Esophagus (tissue), 2 donors: Measurements from ENCODE around the gene CRABP2. TPM values are rescaled to one million over a fixed set of nuclear protein-coding genes. Genes with fewer than 3 reads are reported as not detected.
A peak's percentile ranks its signal among the peaks of the same experiment; 100 is the strongest.

Experiments used
- H3K27ac ChIP-seq, 2 donors: one replicate each; pipeline ENCODE4 v1.5.1; 2013; ENCODE audit warnings: low read depth in 2 of 2, mild to moderate bottlenecking in 2 of 2, inconsistent platforms in 1 of 2, low read length in 1 of 2, moderate library complexity in 1 of 2
- H3K27me3 ChIP-seq, 2 donors: one replicate each; pipeline ENCODE4 v1.6.1; 2013; ENCODE audit warnings: low read length in 2 of 2, control low read depth in 1 of 2, mild to moderate bottlenecking in 1 of 2; ENCODE audit not compliant: insufficient read depth in 2 of 2, control insufficient read depth in 1 of 2
- H3K36me3 ChIP-seq, 2 donors: one replicate each; pipeline ENCODE4 v1.6.1; 2013; ENCODE audit warnings: low read length in 1 of 2; ENCODE audit not compliant: control insufficient read depth in 2 of 2, insufficient read depth in 2 of 2
- H3K4me1 ChIP-seq, 2 donors: one replicate each; pipeline ENCODE4 v1.6.1; 2013; ENCODE audit warnings: low read length in 1 of 2; ENCODE audit not compliant: control insufficient read depth in 2 of 2, insufficient read depth in 2 of 2
- H3K4me3 ChIP-seq, 2 donors: one replicate each; pipeline ENCODE4 v1.5.1; 2013; ENCODE audit warnings: low read length in 2 of 2, mild to moderate bottlenecking in 2 of 2, low read depth in 1 of 2, moderate library complexity in 1 of 2
- H3K9me3 ChIP-seq, 2 donors: one replicate each; pipeline ENCODE4 v1.6.1; 2013; ENCODE audit warnings: mild to moderate bottlenecking in 2 of 2, low read depth in 1 of 2, low read length in 1 of 2, moderate library complexity in 1 of 2; ENCODE audit not compliant: control insufficient read depth in 2 of 2, insufficient read depth in 1 of 2
- WGBS, 2 donors: extraction: QIAGEN DNeasy Blood & Tissue Kit; methylation state at CpG; one replicate each; pipeline ENCODE4 v1.1.7; 2013; 5-methylcytosine and 5-hydroxymethylcytosine counted together
- polyA plus RNA-seq, 2 donors: library from polyadenylated mRNA; stranded (reverse); fragments of 200-250 nt; gene quantifications; one replicate each; pipeline ENCODE4 v1.2.3, GENCODE V29; 2013
- donor health status: healthy with polysubstance abuse.
- donor health status: Bipolar disorder and iron deficiency.

The CRABP2 gene
- polyA plus RNA-seq, 2 donors, result 1,310 to 1,799 TPM

- Histone ChIP-seq H3K9me3 (no peaks in the 10 kb centered on the region), H3K27ac (peak overlapping the region; percentile 32 to 45), H3K27me3 (no peaks in the 10 kb centered on the region), H3K4me3 (no peak overlapping the region), H3K36me3 (no peaks in the 10 kb centered on the region), H3K4me1 (peaks cover 8 to 13% of the 10 kb centered on the region in 2 donors)
- WGBS, 2 donors, result 48 to 61% methylated on average over 3 of the region's 3 CpGs
Observed at GRCh38 chr1:156665539-156665938, 39.8 kb downstream of the CRABP2 start.

- Histone ChIP-seq H3K27me3 (no peaks in the 10 kb centered on the region), H3K27ac (peak overlapping the region; percentile 35 to 57), H3K4me3 (no peak overlapping the region), H3K4me1 (peaks cover 8 to 17% of the 10 kb centered on the region in 2 donors), H3K36me3 (no peaks in the 10 kb centered on the region), H3K9me3 (no peaks in the 10 kb centered on the region)
- 31 to 34% methylated on average over 16 of the region's 16 CpGs for WGBS, 2 donors
Observed at GRCh38 chr1:156664767-156665411, 40.5 kb downstream of the CRABP2 start.

- WGBS, 2 donors, result 57 to 60% methylated on average over 5 of the region's 5 CpGs
- no peaks in the 10 kb centered on the region for H3K36me3 ChIP-seq
- H3K27ac ChIP-seq, result peak overlapping the region; percentile 35 to 57
- H3K27me3 ChIP-seq, result no peaks in the 10 kb centered on the region
- peaks cover 8 to 22% of the 10 kb centered on the region in 2 donors for H3K4me1 ChIP-seq
- H3K4me3 ChIP-seq, result no peak overlapping the region
- no peaks in the 10 kb centered on the region for H3K9me3 ChIP-seq
Observed at GRCh38 chr1:156664046-156664766, 41.2 kb downstream of the CRABP2 start.

GRCh38 chr1:156663178-156663577 is 42.2 kb downstream of the CRABP2 start:
- Histone ChIP-seq H3K27ac (peak overlapping the region in 1 of 2 donors; percentile 17), H3K9me3 (no peaks in the 10 kb centered on the region), H3K36me3 (no peaks in the 10 kb centered on the region), H3K27me3 (no peaks in the 10 kb centered on the region), H3K4me3 (no peak overlapping the region), H3K4me1 (peaks cover 8 to 24% of the 10 kb centered on the region in 2 donors)
- WGBS, 2 donors, result 40 to 42% methylated on average over 5 of the region's 5 CpGs

- Histone ChIP-seq H3K36me3 (no peaks in the 10 kb centered on the region), H3K27ac (no peak overlapping the region), H3K4me1 (peaks cover 8 to 20% of the 10 kb centered on the region in 2 donors), H3K4me3 (no peak overlapping the region), H3K9me3 (no peaks in the 10 kb centered on the region), H3K27me3 (no peaks in the 10 kb centered on the region)
- WGBS, 2 donors, result 83 to 84% methylated on average over 5 of the region's 5 CpGs
Observed at GRCh38 chr1:156662800-156663055, 42.7 kb downstream of the CRABP2 start.

GRCh38 chr1:156662005-156662799 is 43.2 kb downstream of the CRABP2 start:
- Histone ChIP-seq H3K27ac (peak overlapping the region; percentile 11 to 79), H3K4me3 (no peak overlapping the region), H3K4me1 (peaks cover 7 to 24% of the 10 kb centered on the region in 2 donors), H3K27me3 (no peaks in the 10 kb centered on the region), H3K9me3 (no peaks in the 10 kb centered on the region), H3K36me3 (no peaks in the 10 kb centered on the region)
- 60 to 67% methylated on average over 12 of the region's 12 CpGs for WGBS, 2 donors

GRCh38 chr1:156660752-156661112 is 44.7 kb downstream of the CRABP2 start:
- H3K27ac ChIP-seq, result peak overlapping the region; percentile 32 to 79
- H3K36me3 ChIP-seq, result no peaks in the 10 kb centered on the region
- peaks cover 5 to 32% of the 10 kb centered on the region in 2 donors for H3K4me1 ChIP-seq
- WGBS, 2 donors, result 77 to 81% methylated on average over 2 of the region's 2 CpGs
- no peak overlapping the region for H3K4me3 ChIP-seq
- H3K9me3 ChIP-seq, result no peaks in the 10 kb centered on the region
- H3K27me3 ChIP-seq, result peaks cover 0 to 7% of the 10 kb centered on the region in 2 donors

- no peaks in the 10 kb centered on the region for H3K9me3 ChIP-seq
- peak overlapping the region; percentile 32 to 79 for H3K27ac ChIP-seq
- WGBS, 2 donors, result 11 to 15% methylated on average over 37 to 38 of the region's 38 CpGs
- H3K4me3 ChIP-seq, result no peak overlapping the region
- H3K36me3 ChIP-seq, result no peaks in the 10 kb centered on the region
- peaks cover 5 to 32% of the 10 kb centered on the region in 2 donors for H3K4me1 ChIP-seq
- peaks cover 0 to 9% of the 10 kb centered on the region in 2 donors for H3K27me3 ChIP-seq
Observed at GRCh38 chr1:156659988-156660751, 45.2 kb downstream of the CRABP2 start.

GRCh38 chr1:156659661-156659987 is 45.8 kb downstream of the CRABP2 start:
- Histone ChIP-seq H3K9me3 (no peaks in the 10 kb centered on the region), H3K27ac (peak overlapping the region in 1 of 2 donors; percentile 3), H3K4me3 (no peak overlapping the region), H3K36me3 (no peaks in the 10 kb centered on the region), H3K27me3 (peaks cover 0 to 13% of the 10 kb centered on the region in 2 donors), H3K4me1 (peaks cover 5 to 32% of the 10 kb centered on the region in 2 donors)
- WGBS, 2 donors, result 27 to 30% methylated on average over 6 of the region's 6 CpGs
